Measurements from ENCODE around the gene SHH.

Gene SHH

DNA sequence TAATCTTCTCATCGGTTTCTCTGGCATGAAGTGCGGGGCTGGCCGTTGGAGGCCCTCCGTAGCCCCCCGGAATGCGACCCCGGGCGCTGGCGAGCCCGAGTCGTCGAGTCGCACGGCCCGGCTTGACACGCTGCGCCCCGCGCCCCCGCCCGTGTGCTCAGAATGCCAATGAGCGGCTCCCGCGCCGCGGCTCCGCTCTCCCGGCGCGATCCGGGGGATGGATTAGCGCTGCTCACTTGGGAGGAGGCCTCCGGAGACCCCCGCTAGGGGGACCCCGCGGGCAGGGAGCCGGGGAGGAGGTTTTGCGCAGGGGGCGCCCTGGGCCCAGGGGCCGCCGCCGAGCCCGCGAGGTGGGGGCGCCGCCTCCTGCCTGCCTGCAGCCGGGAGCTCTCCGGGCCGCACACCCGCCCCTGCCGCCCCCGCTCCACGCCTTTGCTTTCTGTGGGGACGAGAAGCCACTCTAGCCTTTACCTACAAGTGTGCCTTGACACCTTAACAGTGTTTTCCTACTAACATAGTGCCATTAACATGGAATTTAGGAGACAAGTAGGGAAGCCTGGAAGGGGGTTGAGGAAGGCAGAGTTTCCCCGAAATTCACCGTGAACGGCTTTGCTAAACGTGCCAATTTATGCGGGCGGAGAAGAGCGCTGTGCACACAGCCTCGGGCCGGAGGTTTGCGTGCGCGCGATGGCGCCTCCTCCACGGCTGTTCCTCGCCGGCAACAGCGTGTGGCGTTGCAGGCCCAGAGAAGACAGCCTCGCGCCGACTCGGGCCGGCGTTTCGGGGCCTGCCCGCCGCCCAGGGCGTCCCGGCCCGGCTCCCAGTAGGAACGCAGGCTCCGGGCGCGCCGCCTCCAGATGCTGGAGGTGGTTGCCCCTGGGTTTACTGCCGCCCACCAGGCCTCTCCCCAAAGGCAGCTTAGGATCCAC is 7.1 kb downstream of the SHH start:
- DNase-seq: no peak

DNA sequence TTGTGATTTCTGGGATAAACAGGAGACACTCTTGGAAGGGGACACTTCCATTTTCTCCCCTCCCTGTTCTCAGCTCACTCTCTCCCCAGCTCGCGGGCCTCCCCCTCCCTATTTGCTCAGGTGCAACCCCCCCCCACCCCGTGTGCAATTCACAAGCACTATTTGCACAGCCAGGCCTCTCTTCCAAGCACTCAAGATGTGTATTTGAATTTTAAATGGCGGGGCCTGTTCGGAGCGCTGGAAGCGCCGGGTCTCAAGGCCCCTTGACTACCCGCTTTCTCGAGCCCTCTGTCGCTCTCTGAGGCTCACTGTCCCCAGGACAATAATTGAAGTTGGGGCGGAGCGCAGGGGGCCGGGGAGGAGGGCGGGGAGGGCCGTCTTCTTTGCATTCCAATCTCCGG is 7.8 kb downstream of the SHH start:
- no peak for DNase-seq

DNA sequence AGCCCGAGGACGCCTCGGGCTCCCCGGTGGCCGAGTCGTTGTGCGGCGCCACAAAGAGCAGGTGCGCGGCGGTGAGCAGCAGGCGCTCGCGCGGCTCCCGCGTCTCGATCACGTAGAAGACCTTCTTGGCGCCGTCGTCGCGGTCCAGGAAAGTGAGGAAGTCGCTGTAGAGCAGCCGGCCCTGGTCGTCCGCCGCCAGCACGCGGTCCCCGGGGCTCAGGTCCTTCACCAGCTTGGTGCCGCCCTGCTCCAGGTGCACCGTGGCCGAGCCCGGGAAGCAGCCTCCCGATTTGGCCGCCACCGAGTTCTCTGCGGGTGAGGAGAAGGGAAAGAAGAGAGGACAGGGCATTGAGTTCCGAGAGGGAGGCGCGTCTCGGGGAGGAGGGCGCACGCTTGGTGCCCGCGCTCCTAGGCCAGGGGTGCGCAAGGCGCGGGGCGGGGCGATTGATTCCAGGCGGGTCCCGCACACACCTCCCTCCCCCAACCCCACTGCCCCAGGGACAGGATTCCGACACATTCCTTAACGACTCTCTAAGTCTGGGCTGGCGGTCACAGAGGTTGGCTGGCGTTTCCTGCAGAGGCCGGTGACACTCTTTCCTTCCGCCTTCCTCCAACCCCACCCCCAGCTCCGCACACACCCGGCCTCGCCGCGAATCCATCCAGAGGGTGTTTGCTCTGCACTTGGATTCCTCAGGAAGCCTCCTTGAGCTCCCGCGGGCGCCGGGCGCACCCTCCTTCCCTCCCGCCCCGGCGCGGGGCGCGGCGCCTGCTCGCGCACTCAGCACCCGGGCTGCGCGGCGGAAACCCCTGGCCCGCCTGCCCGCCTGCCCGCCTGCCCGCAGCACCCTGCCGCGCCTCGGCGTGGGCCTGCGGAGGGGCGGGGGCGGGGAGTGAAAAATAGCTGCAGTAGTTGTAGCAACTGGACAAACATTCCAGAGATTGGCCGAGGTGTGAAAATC is 8.6 kb downstream of the SHH start:
- DNase-seq: no peak

DNA sequence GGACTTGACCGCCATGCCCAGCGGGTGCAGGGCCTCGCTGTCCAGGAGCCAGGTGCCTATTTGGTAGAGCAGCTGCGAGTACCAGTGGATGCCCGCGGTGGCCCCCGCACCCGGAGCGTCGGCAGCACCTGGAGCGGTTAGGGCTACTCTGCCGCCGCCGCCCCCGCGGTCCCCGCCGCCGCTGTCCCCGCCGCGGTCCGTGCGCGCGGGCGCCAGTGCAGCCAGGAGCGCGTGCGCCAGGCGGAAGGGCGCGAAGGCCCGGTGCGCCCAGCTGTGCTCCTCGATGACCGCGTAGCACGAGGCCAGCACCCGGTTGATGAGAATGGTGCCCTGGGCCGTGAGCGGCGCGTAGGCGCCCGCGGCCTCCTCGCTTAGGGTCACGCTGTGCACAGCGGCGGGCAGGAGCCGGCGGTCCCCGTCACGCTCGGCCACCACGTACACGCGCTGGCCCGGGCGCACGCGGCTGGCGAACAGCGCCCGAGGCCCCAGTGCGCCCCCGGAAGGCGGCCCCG is 9.3 kb downstream of the SHH start:
- no peak for DNase-seq

DNA sequence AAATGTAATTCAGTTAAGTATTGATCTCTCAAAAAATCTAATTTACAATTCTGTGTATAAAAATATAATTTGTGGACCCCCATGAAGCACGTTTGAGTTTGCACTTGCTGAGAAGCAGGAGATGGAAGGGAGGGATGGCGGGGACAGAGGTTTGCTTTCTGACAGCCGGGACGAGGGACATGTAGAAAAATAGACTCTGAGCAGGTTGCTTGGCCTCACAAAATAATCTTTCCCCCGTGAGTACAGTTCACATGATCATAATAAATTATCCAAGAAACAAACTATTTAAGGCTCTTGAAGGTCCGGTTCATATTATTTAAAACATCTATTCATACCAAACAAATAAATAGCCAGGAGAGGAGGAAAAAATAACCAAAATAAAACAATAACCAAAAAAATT is 10.0 kb downstream of the SHH start:
- DNase-seq: no peak

DNA sequence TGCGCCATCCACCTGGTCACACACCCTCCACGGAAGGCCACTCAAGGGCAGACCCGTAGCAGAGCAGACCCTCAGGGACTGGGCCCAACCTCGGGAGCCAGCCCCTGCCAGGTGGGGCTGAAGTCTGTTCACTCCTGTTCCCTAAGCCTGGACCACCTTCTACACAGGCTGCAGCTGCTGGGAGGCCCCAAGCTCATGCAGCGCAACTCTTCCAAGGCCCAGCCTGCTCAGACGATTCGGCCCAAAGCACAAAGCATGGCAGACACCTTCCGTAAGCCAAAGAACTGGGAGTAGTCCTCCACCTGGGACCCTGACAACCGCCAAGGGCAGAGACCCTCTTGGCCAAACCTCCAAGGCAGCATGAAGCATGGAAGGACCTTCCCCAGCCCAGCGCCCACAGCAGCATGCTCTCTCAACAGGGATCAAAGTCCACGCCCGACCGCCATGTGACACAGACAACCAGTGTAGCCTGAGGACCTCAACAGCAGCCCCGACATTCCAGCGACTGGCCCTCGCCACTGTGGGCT is 11.5 kb downstream of the SHH start:
- DNase-seq: no peak

DNA sequence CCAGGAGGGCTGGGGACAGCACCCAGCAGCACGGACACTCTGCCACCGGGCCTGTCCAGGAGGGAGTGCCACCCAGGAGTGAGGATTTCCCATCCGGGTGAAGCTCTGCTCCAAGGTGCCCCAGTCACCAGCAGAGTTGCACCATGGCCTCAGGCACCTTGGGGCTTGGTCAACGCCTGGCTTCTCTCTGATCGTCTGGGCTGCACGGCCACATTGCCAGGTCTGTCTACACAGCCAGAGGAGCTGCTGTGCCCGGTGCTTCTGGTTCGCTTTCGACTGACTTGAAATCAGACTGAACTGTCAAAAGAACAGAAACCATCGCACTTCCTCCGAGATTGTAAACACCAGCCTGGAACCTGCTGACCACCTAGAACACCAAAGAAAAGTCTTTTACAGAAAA is 12.0 kb downstream of the SHH start:
- DNase-seq: no peak

GRCh38 chr7:155799514-155799913 is 12.7 kb downstream of the SHH start:
- DNase-seq: no peak

DNA sequence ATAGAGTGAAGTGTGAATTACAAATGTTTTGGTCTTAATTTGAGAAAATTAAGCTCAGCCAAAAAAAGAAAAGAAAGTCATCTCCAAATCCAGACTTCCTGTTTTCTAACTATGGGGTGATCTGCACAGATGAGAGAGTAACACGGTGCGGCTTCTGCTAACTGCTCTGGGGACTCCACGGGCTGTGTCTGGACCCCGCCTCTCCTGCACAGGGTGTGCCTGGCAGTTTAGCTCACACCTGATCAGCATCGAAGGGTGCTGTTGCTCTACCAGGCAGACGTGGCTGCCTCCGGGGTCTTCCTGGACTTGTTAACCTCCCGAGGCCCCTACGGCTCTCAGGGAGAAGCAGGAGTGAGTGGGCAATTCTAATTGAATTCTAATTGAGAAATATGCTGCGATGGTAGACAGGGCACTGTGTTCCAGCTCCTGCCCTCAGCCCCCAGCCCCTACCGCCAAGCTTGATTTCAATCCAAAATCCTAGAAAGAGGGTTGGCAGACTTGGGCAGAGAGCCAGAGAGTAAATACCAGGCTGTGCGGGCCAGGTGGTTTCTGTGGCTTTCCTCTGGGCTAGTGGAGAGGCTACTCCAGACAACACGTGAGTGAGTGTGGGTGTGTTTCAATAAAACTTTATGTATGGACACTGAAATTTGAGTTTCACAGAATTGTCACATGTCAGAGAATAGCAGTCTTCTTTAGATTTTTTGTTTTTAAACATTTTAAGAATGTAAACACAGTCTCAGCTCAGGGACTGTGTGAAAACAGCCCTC is 13.4 kb downstream of the SHH start:
- DNase-seq: peak; percentile 50

- DNase-seq: no peak
Observed at GRCh38 chr7:155797262-155798250, 14.7 kb downstream of the SHH start.

DNA sequence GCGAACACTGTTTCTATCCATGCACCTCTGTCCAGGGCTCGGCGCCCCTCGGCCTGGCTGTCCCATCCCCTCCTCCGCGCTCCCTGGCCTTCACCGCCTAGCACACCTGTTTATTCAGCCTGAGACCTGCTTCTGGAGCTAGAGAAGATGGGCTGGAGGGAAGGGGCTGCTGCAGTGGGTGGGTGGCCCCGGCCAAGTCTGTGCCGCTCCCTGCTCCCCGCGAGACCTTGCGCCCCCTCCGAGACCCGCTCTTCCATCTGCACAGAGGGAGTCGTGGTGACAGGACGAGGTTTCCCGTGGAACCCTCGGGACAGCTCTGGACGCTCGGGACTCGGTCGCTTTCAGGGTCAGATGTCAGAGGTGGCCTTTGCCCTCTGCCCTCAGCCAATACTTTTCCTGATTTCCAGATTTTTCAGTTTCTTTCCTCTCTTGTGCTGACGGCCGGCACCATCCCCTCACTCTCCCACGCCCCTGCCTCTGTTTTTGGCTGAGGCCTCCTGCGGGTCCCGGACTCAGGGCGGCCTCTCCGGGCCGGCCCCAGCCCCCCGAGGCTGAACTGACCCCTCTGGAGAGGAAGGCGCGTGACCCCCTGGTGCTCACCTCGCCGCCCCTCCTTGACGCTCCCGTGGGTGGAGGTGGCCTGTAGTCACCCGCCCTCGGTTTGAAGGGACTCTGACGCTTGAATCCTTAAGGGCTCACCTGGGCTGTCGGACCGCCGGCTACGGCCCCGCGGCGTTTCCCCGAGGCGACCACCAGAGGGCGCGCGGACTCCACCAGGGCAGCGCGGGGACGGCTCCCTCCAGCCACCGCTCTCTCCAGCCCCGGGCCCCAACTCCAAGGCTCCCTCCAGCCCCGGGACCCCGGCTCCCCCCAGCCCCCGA is 15.6 kb downstream of the SHH start:
- DNase-seq: no peak

GRCh38 chr7:155795951-155796350 is 16.3 kb downstream of the SHH start:
- DNase-seq: no peak

GRCh38 chr7:155795401-155795800 is 16.9 kb downstream of the SHH start:
- no peak for DNase-seq

GRCh38 chr7:155794196-155794595 is 18.1 kb downstream of the SHH start:
- DNase-seq: no peak

- no peak for DNase-seq
Observed at GRCh38 chr7:155793720-155794119, 18.5 kb downstream of the SHH start.

GRCh38 chr7:155792999-155793560 is 19.2 kb downstream of the SHH start:
- no peak for DNase-seq

DNA sequence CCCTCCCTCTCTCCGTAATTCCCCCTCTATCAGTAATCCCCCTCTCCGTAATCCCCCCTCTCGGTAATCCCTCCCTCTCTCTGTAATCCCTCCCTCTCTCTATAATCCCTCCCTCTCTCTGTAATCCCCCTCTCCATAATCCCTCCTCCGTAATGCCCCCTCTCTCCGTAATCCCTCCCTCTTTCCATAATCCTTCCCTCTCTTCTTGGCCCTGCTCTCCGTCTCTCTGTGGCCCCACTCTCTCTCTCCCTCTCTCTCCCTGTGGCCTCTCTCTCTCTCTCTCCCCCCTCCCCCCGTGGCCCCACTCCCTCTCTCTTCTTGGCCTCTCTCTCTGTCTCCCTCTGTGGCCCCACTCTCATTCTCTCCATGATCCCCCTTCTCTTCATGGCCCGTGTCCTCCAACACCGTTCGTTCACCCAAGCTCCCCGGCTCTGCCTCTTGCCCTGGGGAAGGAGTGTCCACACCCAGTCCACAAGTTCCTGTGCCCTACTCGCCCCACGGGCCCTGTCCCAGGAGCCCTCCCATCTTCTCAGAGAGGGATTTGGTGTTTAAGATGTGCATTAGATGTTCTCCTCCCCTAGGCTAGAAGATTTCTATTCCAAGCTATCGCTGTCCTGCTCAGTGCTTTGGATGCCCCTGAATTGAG is 19.8 kb downstream of the SHH start:
- DNase-seq: no peak

GRCh38 chr7:155791836-155792235 is 20.4 kb downstream of the SHH start:
- DNase-seq: no peak

- DNase-seq: no peak
Observed at GRCh38 chr7:155791214-155791737, 21.0 kb downstream of the SHH start.

All from SHP77 treated with DMSO at 0.1 percent for 48 hours (cell line).